HUES48 (cell line): ENCODE data around the gene C19orf53.
"Not testable (repeated sequence)": the region's sequence is repeated elsewhere in the genome, so short reads cannot be mapped to it uniquely, and the experiment has no call there.

Experiments used
- H3K27ac ChIP-seq: one replicate; pipeline ENCODE4 v1.7.0; 2013; ENCODE audit warnings: low read depth, low read length, inconsistent platforms
- H3K27me3 ChIP-seq: 2 replicates; pipeline ENCODE4 v1.6.1; 2013; ENCODE audit warnings: mild to moderate bottlenecking, low read length; ENCODE audit not compliant: control insufficient read depth, insufficient read depth
- H3K36me3 ChIP-seq: 2 replicates; pipeline ENCODE4 v1.6.1; 2013; ENCODE audit warnings: low read length; ENCODE audit not compliant: control insufficient read depth, insufficient read depth
- H3K4me1 ChIP-seq: 2 replicates; pipeline ENCODE4 v1.6.1; 2013; ENCODE audit warnings: mild to moderate bottlenecking, low read length; ENCODE audit not compliant: control insufficient read depth, insufficient read depth
- H3K4me3 ChIP-seq: 2 replicates; pipeline ENCODE4 v1.5.1; 2013; ENCODE audit warnings: mild to moderate bottlenecking, low read depth, low read length
- H3K9ac ChIP-seq: 2 replicates; pipeline ENCODE4 v1.6.1; 2013; ENCODE audit warnings: mild to moderate bottlenecking, low read depth, low read length, moderate library complexity
- H3K9me3 ChIP-seq: 2 replicates; pipeline ENCODE4 v1.6.1; 2013; ENCODE audit warnings: low read length; ENCODE audit not compliant: control insufficient read depth, insufficient read depth

Gene C19orf53

DNA sequence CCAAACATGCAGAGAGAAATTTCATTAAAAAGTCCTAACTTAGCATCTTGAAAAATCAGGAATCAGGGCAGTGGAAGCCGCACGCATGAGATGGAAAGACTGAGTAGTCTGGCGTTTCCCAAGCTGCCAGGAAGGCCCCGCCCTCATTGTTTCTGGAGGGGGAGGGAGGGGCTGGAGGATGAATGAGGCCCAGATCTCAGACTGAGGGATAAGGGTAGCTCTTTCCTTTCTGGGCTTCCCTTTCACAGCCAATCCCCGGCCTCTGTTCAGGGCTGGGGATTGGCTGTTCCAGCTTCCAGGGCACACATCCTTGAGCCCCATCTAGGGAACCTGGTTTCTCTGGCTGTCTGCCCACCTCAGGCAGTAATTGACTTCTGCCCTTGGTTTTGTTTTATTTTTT, 7.3 kb downstream of the C19orf53 start:
- peaks cover 26% of the 10 kb centered on the region for H3K36me3 ChIP-seq
- no peak overlapping the region for H3K27ac ChIP-seq
- H3K4me3 ChIP-seq, result no peak overlapping the region
- no peak overlapping the region for H3K9ac ChIP-seq
- H3K4me1 ChIP-seq, result peaks cover 3% of the 10 kb centered on the region; the same call in 1 of the 2 replicates
- H3K9me3 ChIP-seq, result no peaks in the 10 kb centered on the region
- no peaks in the 10 kb centered on the region for H3K27me3 ChIP-seq

DNA sequence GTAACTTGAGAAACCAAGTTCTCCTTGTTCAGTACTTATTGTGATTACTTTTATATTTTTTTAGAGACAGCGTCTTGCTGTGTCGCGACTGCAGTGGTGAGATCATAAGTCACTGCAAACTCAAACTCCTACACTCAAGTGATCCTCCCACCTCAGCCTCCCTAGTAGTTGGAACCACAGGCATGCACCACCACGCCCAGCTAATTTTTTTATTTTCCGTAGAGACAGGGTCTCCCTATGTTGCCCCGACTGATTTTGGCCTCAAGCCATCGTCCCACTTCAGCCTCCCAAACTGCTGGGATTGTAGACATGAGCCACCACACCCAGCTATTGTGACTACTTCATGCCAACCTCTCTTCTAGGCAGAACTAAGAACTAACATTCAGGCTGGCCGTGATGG, 8.3 kb downstream of the C19orf53 start:
- Histone ChIP-seq H3K4me1 (peaks cover 3% of the 10 kb centered on the region; the same call in 1 of the 2 replicates), H3K36me3 (peaks cover 19% of the 10 kb centered on the region), H3K27ac (no peak overlapping the region), H3K9me3 (no peaks in the 10 kb centered on the region), H3K27me3 (no peaks in the 10 kb centered on the region), H3K4me3 (no peak overlapping the region), H3K9ac (no peak overlapping the region)

- Histone ChIP-seq H3K27me3 (no peaks in the 10 kb centered on the region), H3K36me3 (peaks cover 6% of the 10 kb centered on the region), H3K4me1 (peaks cover 3% of the 10 kb centered on the region; the same call in 1 of the 2 replicates), H3K9me3 (no peaks in the 10 kb centered on the region), H3K27ac (no peak overlapping the region), H3K9ac (no peak overlapping the region), H3K4me3 (no peak overlapping the region)
These were observed 9.6 kb downstream of the C19orf53 start for GRCh38 chr19:13783565-13784500.

DNA sequence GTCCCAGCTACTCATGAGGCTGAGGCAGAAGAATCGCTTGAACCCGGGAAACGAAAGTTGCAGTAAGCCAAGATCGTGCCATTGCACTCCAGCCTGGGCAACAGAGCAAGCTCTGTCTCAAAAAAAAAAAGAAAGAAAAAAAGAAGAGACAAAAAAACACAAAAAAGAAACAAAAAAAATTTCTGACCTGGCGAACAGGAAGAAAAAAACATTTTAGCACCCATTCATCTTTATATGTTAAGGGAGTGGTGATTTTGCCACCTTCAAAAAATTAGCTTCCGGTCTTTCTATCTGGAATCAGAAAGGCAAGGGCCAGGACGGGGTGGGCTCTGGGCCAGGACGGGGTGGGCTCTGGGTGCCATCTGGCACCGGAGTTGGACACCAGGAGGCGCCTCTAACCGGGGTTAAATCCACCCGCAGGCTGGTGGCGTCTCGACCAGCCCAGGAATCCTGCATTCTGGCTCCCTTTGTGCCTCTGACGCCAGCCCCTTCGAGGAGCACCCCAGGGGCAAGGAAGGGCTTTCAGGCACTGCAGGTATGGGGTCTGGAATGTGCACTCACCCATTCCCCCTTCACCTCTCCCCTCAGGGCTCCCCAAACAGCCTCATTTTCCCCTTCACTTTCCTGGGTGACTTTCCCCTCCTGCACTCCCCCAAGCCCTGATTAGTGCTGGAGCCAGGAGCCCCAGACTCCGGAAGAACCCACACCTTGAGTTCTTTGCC, 10.6 kb downstream of the C19orf53 start:
- peak overlapping the region; percentile 32 for H3K27ac ChIP-seq
- H3K4me1 ChIP-seq, result peaks cover 3% of the 10 kb centered on the region; the same call in 1 of the 2 replicates
- no peaks in the 10 kb centered on the region for H3K27me3 ChIP-seq
- no peaks in the 10 kb centered on the region for H3K9me3 ChIP-seq
- no peak overlapping the region for H3K9ac ChIP-seq
- H3K4me3 ChIP-seq, result no peak overlapping the region
- H3K36me3 ChIP-seq, result no peaks in the 10 kb centered on the region

DNA sequence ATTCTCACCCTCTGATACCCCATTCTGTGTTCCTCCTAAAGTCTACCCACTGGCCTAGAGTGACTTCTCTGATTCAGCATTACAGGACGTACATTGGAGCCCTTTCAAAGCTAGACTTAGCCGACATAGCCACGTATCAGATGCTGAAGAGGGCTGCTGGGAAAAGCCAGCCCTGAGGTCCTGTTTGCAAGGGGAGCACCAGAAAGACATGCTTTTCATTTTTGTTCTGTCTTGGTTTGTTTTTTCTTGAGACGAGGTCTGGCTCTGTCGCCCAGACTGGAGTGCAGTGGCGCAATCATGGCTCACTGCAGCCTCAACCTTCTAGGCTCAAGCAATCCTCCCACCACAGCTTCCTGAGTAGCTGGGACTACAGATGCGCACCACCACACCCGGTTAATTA, 14.7 kb downstream of the C19orf53 start:
- Histone ChIP-seq H3K4me3 (no peak overlapping the region), H3K9ac (no peak overlapping the region), H3K27ac (no peak overlapping the region), H3K36me3 (no peaks in the 10 kb centered on the region), H3K4me1 (no peaks in the 10 kb centered on the region), H3K9me3 (no peaks in the 10 kb centered on the region), H3K27me3 (no peaks in the 10 kb centered on the region)

GRCh38 chr19:13790354-13790753, 16.1 kb downstream of the C19orf53 start:
- no peaks in the 10 kb centered on the region for H3K36me3 ChIP-seq
- H3K4me1 ChIP-seq, result no peaks in the 10 kb centered on the region
- H3K9ac ChIP-seq, result no peak overlapping the region
- no peaks in the 10 kb centered on the region for H3K9me3 ChIP-seq
- no peaks in the 10 kb centered on the region for H3K27me3 ChIP-seq
- H3K27ac ChIP-seq, result no peak overlapping the region
- H3K4me3 ChIP-seq, result no peak overlapping the region

DNA sequence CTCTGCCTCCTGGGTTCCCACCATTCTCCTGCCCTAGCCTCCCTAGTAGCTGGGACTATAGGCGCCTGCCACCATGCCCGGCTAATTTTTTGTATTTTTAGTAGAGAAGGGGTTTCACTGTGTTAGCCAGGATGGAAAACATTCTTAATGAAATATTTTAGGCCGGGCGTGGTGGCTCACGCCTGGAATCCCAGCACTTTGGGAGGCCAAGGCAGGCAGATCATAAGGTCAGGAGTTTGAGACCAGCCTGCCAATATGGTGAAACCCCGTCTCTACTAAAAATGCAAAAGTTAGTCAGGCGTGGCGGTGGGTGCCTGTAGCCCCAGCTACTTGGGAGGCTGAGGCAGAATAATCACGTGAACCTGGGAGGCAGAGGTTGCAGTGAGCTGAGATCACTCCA, 19.1 kb downstream of the C19orf53 start:
- H3K27me3 ChIP-seq, H3K9ac ChIP-seq, H3K27ac ChIP-seq, H3K4me3 ChIP-seq, H3K9me3 ChIP-seq, H3K36me3 ChIP-seq, H3K4me1 ChIP-seq: not testable (repeated sequence)

- peak overlapping the region; percentile 54 for H3K4me3 ChIP-seq
- H3K27ac ChIP-seq, result peak overlapping the region; percentile 78
- no peaks in the 10 kb centered on the region for H3K9me3 ChIP-seq
- H3K4me1 ChIP-seq, result peaks cover 6% of the 10 kb centered on the region; the same call in 1 of the 2 replicates
- no peaks in the 10 kb centered on the region for H3K36me3 ChIP-seq
- no peak overlapping the region for H3K9ac ChIP-seq
- H3K27me3 ChIP-seq, result no peaks in the 10 kb centered on the region
These were observed 20.1 kb downstream of the C19orf53 start for GRCh38 chr19:13794398-13794756.

GRCh38 chr19:13794757-13795589, 20.7 kb downstream of the C19orf53 start, which contains the start of gene ZSWIM4:
Gene ZSWIM4 (plus strand): TSS chr19:13795443. CDS start chr19:13795649, 206 bp downstream.
- Histone ChIP-seq H3K9ac (peak within 1 kb of the TSS; percentile 74), H3K4me3 (peak within 1 kb of the TSS; percentile 89), H3K9me3 (no peaks in the 10 kb centered on the region), H3K27me3 (no peaks in the 10 kb centered on the region), H3K36me3 (peaks cover 4% of the 10 kb centered on the region; the same call in 1 of the 2 replicates), H3K27ac (peak within 1 kb of the TSS; percentile 92), H3K4me1 (peaks cover 6% of the 10 kb centered on the region; the same call in 1 of the 2 replicates)

DNA sequence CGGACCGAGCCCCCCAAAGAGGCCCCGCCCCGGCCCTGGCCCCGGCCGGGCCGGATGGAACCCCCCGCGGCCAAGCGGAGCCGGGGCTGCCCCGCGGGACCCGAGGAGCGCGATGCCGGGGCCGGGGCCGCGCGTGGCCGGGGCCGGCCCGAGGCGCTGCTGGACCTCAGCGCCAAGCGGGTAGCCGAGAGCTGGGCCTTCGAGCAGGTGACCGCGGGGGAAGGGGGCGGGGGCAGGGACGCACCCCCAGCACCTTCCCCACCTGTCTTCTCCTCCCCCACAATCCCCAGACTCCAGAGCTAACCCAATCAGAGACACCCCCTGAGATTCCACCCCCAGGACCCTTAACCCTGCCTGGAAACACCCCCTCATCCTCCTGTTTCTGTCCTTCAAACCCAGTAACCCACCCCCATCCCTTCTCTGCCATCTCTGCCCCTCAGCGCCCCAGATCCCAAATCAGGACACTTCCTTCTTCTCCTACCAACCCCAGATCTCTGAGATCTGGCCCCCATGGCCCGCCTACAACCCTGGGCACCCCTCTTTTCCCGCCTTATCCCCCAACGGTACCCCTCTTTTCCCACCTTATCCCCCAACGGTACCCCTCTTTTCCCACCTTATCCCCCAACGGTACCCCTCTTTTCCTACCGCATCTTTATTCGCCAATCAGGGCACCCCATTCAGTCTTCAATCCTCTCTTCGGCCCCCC, 21.5 kb downstream of the C19orf53 start:
- Histone ChIP-seq H3K9me3 (no peaks in the 10 kb centered on the region), H3K4me1 (peaks cover 6% of the 10 kb centered on the region; the same call in 1 of the 2 replicates), H3K9ac (peak overlapping the region; percentile 74), H3K27ac (peak overlapping the region; percentile 92), H3K27me3 (no peaks in the 10 kb centered on the region), H3K4me3 (peak overlapping the region; percentile 89), H3K36me3 (peaks cover 7% of the 10 kb centered on the region; the same call in 1 of the 2 replicates)
